ENCODE measurements around the gene TMEM163.

Gene TMEM163

GRCh38 chr2:134676960-134677359 lies 41.8 kb downstream of the TMEM163 start:
- no peak overlapping the region for H3K27ac ChIP-seq
- H3K4me3 ChIP-seq (ENCODE audit: low read depth in 1 of 2, low read length in 1 of 2): no peak overlapping the region

GRCh38 chr2:134675314-134675713 lies 43.5 kb downstream of the TMEM163 start:
- Histone ChIP-seq H3K27ac (no peak overlapping the region), H3K9me3 (no peaks in the 10 kb centered on the region), H3K4me3 (ENCODE audit: low read depth in 1 of 2, low read length in 1 of 2) (no peak overlapping the region), H3K27me3 (no peaks in the 10 kb centered on the region), H3K36me3 (no peaks in the 10 kb centered on the region), H3K4me1 (ENCODE audit: control insufficient read depth in 1 of 2, insufficient read depth in 1 of 2, low read depth in 1 of 2, low read length in 1 of 2) (no peaks in the 10 kb centered on the region)
- no peak for TF ChIP-seq CTCF (IDR thresholded peaks at IDR 0.05)

More at GRCh38 chr2:134676960-134677359, 41.8 kb downstream of the TMEM163 start:
- Histone ChIP-seq H3K36me3 (no peaks in the 10 kb centered on the region), H3K4me1 (ENCODE audit: control insufficient read depth in 1 of 2, insufficient read depth in 1 of 2, low read depth in 1 of 2, low read length in 1 of 2) (no peaks in the 10 kb centered on the region), H3K27me3 (no peaks in the 10 kb centered on the region), H3K9me3 (no peaks in the 10 kb centered on the region)
- no peak for TF ChIP-seq CTCF (IDR thresholded peaks at IDR 0.05)

- Histone ChIP-seq H3K9me3 (no peaks in the 10 kb centered on the region), H3K4me3 (ENCODE audit: low read depth in 1 of 2, low read length in 1 of 2) (no peak overlapping the region), H3K4me1 (ENCODE audit: control insufficient read depth in 1 of 2, insufficient read depth in 1 of 2, low read depth in 1 of 2, low read length in 1 of 2) (no peaks in the 10 kb centered on the region), H3K27ac (no peak overlapping the region), H3K27me3 (no peaks in the 10 kb centered on the region), H3K36me3 (no peaks in the 10 kb centered on the region)
- no peak for TF ChIP-seq CTCF (IDR thresholded peaks at IDR 0.05)
These were observed 44.1 kb downstream of the TMEM163 start for GRCh38 chr2:134674687-134675086.

- no peaks in the 10 kb centered on the region for H3K36me3 ChIP-seq
- no peak overlapping the region for H3K4me3 ChIP-seq (ENCODE audit: low read depth in 1 of 2, low read length in 1 of 2)
- TF ChIP-seq CTCF (IDR thresholded peaks at IDR 0.05): no peak
- H3K9me3 ChIP-seq: no peaks in the 10 kb centered on the region
- no peaks in the 10 kb centered on the region for H3K4me1 ChIP-seq (ENCODE audit: control insufficient read depth in 1 of 2, insufficient read depth in 1 of 2, low read depth in 1 of 2, low read length in 1 of 2)
- H3K27me3 ChIP-seq: peaks cover 9% of the 10 kb centered on the region
- H3K27ac ChIP-seq: no peak overlapping the region
These were observed 47.3 kb downstream of the TMEM163 start for GRCh38 chr2:134671513-134671912.

GRCh38 chr2:134670955-134671354 lies 47.8 kb downstream of the TMEM163 start:
- Histone ChIP-seq H3K27me3 (peaks cover 9% of the 10 kb centered on the region), H3K4me3 (ENCODE audit: low read depth in 1 of 2, low read length in 1 of 2) (no peak overlapping the region), H3K4me1 (ENCODE audit: control insufficient read depth in 1 of 2, insufficient read depth in 1 of 2, low read depth in 1 of 2, low read length in 1 of 2) (no peaks in the 10 kb centered on the region), H3K36me3 (no peaks in the 10 kb centered on the region), H3K9me3 (no peaks in the 10 kb centered on the region), H3K27ac (no peak overlapping the region)
- TF ChIP-seq CTCF (IDR thresholded peaks at IDR 0.05): no peak
